GM21528 (cell line): ENCODE measurements around the gene HID1.
"Not testable (repeated sequence)": the region's sequence is repeated elsewhere in the genome, so short reads cannot be mapped to it uniquely, and the experiment has no call there.

Source experiments
- ATAC-seq: cut with Tn5 transposase; IDR thresholded peaks from one replicate; pipeline ENCODE4 v1.9.1; 2021; ENCODE audit warnings: mild to moderate bottlenecking, moderate library complexity; ENCODE audit not compliant: unreplicated experiment, low FRiP score

HID1 gene

DNA sequence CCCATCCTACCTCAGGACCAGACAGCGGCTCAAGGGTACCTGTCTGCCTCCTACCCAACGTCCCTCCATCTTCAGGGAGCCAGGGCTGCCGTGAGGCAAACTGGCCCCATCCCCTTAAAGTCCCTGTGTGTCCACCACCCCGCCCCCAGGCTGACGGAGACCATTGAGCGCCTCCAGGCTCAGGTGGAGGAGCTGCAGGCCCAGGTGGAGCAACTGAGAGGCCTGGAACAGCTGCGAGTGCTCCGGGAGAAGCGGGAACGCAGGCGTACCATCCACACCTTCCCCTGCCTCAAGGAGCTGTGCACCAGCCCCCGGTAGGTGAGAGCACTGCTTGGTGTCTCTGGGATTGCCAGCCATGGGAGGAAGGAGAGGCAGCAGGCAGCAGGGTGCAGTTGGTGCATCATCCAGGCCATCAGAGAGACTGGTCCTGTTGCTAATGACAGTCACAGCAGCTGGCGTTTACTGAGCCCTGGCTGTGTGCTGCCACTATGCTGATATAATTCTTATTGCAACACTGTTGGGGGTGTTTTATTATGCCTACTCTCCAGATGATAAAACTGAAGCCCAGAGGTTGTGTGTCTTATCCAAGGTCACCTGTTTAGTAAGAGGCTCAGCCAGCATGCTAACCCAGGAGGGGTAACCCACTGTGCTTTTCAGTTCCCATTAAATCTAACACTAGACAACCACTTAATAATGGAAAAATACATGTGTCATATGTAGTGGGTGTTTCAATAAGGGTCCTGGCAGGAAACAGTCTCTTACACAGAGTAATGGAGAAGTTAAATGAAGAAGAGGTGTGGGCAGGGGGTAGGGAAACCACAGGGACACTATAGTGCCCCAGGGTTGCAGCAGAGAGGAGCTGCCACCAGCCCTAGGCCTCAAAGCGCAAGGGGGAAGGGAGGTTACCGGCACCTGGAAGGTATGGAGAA, 29.6 kb upstream of the HID1 start:
- ATAC-seq: no peak

DNA sequence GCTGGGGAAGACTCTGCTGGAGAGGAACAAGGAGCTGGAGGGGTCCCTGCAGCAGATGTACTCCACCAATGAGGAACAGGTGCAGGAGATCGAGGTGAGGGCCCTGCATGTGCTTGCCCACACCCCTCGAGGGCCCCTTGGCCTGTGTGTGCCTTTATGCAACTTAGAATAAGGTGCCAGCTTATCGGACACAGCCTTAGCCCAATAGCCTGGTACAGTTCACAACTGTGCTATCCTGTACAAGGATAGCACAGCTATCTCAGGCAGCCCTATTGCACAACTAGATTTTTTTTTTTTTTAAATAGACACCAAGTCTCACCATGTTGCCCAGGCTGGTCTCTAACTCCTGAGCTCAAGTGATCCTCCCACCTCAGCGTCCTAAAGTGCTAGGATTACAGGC, 27.0 kb upstream of the HID1 start:
- no peak for ATAC-seq

DNA sequence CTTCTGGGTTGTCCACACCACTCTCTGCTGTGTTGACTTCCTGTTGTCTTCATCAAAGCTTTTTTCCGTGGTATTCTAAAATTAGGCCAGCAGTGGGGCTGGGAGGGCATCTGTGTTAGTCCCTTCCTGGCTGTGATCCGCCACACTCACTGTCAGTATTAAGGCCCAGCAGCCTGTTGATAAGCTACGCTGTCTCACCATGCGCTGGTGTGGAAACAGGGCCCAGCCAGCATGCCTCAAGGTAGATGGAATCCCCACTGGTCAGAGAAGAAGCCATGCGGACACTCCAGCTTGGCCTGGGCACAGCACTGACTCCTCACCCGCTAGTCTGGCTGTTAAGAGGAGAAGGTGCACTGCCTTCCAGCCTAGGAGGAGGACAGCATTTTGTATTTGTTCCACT, 26.2 kb upstream of the HID1 start:
- ATAC-seq: no peak

DNA sequence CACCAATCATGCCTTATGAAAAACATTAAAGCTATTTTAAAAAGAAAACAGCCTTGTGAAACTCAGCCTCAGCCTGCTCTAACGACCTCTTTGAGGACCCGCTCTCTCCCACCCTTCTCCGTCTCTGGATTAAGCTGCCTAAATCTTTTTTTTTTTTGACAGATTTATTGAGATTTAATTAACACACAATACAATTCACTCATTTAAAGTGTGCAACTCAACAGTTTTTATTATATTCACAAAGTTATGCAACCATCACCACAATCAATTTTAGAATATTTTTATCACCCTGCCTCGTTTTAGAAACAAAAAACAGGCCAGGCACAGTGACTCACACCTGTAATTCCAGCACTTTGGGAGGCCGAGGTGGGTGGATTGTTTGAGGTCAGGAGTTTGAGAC, 23.3 kb upstream of the HID1 start:
- ATAC-seq: no peak

DNA sequence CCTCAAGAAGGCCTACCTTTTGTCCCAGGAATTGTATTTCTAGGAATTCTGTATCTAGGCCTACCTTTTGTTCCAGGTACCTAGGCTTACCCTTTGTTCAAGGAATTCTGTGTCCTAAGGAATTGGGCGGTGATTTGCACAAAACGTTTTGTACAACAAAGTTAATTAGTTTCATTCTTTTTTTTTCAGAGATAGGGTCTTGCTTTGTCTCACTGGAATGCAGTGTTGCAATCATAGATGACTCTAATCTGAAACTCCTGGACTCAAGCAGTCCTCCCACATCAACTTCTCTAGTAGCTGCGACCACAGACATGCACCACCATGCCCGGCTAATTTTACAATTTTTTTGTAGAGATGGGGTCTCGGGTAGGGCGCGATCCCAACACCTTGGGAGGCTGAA, 21.9 kb upstream of the HID1 start:
- ATAC-seq: no peak

DNA sequence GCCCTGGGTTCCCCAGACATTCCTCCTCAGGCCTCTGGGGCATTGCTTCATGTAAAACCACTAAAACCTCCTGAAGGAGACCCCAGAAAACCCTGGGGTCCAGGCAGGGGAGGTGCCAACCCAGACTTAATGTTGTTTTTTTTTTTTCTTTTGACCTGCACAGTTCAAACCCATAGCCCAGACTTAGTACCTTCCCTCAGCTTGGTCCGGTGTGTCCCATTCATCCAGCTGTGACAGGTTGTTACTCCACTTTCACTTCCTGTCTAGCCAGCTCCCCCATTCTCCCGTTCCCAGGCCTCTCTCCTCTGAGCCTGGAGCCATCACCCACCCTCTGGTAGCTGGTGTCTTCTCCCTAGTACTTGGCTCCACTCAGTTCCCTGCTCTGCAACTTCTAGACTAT, 19.7 kb upstream of the HID1 start:
- no peak for ATAC-seq

DNA sequence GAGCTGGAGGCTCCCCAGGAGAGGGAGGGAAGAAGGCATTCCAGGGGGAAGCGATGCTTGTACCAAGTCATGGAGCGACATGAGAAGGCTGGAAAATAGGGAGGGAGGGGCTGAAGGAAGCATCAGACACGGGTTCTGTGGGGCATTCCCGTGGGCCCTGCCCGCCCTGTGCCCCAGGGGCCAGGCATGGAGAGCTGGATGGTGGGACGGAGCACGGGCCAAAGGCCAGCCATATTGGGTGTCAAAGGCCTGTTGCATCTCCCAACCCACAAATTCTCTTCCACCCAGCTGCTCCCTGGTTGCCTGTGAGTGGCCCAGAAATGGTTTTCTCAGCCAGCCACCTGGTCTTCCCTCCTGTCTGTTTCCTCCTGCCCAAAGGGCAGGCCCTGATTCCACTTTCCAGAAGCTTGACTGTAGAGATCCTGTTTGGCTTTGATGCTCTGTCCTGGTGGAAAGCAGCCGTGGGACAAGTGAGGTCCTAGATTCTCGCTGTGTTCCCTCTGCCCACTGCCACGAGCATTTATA, 18.1 kb upstream of the HID1 start:
- no peak for ATAC-seq

DNA sequence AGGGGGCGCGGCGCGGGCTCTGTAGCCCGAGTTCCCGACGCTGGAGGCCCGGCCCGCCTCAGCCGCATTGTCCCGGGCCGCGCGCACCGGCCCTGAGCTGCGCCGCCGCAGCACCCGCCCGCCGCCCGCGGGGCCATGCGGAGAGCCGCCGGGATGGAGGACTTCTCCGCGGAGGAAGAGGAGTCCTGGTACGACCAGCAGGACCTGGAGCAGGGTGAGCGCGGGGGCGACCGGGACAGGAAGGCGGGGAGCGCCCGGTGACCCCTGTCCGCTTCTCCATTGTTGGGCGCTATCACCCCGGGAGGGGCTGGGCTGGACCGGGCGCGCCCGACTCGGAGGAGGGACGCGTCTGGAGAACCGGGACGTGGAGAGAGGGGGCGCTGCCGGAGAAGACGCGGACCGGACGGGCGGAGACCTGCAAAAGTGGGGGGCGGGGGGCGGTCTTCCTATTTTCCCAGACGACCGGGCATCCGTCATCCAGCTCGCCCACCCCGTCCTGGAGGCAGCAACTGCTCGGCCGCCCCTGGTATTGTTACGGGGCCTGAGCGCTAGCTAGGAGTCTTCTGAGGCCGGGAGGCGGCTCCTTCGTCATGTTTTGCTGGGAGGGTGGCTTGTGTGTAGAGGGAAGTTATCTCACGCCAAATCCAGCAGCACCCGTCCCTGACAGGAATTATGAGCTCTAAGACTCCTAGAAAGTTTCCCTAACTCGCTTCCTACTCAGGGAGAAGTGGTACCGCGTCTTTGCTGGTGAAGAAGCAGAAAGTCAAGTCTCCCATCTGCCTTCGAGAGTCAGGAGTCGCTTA, 15.6 kb upstream of the HID1 start:
- ATAC-seq: peak; percentile 39

DNA sequence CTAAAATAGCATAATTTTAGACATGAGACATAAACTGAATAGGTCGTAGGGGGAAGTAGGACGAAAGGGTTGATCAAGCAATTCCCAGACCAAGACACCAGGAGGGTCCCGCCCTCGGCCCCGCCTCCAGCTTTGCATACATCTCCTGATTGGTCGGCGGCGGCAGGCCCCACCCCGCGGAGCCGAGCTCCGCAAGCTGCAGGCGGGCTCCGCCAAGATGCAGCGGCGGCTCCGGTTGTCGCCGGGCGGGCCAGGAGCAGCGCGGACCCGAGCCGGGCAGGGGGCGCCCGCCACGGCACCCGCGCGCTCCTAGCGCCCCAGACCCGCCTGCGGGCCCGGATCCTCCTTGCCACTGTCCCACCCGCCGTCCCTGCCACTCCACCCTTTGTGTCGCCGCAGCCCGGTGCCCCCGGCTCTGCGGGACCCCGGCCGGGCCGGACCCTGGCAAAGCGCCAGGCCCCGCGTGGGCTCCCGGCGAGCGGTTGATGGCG, 14.9 kb upstream of the HID1 start, which contains the start of gene CDR2L:
Gene CDR2L (plus strand): TSS at position 215 of the 491 bp plus-strand sequence. CDS start 412 bp downstream, outside the sequence.
- peak; percentile 86 for ATAC-seq

DNA sequence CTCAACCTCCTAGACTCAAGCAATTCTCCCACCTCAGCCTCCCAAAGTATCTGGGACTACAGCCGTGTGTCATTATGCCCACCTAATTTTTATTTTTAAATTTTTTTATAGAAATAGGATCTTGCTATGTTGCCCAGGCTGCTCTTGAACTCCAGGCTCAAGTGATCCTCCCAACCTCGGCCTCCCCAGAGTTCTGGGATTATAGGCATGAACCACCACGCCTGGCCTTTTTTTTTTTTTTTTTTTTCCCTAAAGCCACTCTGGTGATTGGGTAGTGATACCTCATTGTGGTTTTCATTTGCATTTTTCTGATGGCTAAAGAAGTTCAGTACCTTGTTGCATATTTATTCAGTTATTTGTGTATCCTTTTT, 13.6 kb upstream of the HID1 start:
- ATAC-seq: no peak

DNA sequence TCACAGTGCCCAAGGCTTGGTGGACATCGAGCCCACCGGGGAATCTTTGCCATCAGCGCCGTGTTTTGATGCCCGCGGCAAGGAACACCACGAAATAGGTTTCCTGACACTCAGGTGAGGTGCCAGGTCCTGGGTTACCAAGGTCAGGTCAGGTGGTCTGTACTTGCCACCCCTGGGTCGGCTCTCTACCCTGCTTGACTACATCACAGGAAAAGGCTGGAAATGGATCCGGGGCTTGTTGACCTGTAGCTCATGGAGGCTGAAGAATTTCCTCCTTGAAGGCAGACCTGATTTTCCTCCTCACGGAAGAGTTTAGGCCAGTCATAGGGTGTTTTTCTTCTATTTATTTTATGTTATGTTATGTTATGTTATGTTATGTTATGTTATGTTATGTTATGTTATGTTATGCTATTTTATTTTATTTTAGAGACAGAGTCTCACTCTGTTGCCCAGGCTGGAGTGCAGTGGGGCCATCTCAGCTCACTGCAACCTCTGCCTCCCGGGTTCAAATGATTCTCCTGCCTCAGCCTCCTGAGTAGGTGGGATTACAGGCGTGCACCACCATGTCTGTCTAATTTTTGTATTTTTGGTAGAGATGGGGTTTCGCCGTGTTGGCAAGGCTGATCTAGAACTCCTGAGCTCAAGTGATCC, 10.2 kb upstream of the HID1 start:
- ATAC-seq: not testable (repeated sequence)

DNA sequence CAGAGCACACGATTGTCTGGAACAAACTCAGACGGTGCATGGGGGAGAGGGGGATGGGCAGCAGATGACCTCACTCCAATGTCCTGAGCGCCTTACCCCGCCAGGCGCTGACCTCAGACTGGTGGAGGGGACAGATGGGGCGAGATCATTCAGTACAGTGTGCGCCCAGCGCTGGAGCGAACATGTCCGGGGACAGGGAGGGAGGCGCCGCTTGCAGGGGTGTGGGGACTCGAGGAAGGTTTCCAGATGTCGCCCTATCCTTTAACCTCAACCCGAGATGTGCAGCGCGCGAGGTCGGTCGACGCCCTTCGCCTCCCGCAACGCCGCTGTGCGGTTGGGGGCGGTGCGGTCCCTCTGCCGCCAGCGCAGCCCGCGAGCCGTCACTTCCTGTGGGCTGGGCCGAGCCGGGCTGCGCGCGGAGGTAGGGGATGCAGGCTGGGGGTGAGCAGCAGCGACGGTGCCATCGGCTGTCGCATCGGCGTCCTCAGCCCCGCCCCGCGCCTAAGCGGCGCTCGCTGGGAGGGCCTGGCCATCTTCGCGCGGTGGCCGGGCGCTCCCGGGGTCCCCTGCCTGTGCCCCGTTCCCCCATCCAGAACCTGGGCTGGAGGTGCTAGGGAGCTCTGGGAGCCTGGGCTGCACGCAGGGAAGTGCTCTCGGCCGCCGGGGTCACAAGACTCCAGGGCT, 9.6 kb upstream of the HID1 start:
- ATAC-seq: no peak

DNA sequence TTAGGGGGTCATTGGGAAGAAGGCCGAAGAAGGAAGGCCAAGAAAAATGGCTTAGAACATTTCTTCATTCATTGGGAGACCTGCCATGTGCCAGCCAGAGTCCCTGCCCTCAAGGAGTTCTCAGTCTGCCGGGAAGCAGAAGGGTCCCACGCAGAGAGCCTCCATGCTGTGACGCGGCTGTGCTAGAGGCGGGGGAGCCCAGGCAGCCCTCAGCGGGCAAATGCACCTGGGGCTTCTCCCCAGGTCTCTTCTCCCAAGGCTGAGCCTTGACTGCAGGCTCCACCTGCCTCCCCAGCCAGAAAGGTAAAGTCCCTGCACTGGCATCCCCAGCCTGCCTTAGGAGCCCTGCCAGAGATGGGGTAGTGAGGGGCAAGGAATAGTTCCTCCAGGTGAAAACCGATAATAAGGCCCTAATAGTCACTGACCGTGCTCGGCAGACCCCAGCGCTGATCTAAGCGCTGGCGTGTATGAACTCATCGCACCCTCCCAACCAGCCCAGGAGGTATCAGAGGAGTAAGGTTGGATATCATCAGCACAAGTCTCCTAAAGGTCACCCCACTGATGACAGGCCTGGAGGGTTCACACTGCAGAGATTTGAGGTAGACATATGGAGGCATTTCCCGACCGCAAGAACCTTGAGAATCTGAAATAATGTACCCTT, 8.9 kb upstream of the HID1 start:
- ATAC-seq: no peak

DNA sequence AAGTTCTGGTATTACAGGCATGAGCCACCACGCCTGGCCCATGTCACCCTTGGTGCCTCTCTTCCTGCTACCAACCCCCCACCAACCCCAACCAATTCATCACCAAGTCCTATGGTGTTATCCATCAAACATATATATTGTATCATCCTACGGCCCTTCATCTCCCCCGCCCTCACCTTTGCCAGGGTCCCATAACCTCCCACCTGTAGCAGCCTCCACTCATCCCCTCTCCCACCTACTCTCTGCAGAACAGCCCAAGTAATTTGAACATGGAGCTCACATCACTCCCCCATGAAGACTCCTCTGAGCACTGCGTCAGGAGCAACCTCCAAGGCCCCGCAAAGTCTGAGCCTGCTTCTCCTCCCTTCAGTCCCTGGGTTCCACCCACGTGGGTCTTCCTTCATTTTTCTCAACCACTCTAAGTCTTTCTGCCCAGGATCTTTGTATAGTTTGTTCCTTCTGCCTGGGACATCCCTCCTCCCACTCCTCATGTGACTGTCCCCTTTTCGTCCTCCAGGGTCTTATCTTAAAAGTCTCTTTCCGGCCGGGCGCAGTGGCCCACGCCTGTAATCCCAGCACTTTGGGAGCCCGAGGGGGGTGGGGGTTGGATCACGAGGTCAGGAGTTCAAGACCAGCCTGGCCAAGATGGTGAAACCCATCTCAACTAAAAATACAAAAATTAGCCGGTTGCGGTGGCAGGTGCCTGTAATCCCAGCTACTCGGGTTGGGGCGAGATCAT, 7.0 kb upstream of the HID1 start:
- no peak for ATAC-seq

DNA sequence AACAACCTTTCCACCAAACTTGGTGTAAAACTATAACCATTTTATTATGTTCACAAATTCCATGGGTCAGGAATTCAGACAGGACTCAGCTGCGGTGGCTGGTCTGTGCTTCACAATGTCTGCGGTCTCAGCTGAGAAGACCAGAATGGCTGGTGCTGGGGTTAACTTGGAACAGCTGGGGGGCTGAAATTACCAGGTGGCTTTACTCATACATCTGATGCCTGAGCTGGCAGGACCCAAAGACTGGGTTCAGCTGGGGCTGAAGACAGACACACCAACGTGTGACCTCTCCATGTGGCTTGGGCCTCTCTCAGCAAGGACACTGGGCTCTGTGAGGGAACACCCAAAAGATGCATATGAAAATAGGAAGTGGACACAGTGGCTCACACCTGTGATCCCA, 5.7 kb upstream of the HID1 start:
- no peak for ATAC-seq

DNA sequence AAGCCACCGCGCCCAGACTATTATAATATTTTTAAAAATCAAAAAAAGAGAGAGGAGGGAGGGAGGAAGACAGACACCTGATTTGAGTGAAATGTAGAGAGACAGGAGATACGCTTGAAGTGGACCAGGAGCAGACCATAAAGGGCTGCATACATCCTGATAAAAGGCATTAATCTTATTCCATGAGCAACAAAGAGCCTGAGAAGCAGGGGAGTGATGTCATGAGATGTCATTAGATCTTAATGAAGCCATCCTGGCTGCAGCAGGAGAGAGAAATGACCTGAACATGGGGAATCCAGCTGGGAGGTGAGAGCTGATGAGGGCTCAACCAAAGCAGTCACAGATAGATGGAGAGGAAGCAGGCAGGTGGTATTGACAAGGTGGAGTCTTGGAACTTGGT, 5.2 kb upstream of the HID1 start:
- no peak for ATAC-seq

DNA sequence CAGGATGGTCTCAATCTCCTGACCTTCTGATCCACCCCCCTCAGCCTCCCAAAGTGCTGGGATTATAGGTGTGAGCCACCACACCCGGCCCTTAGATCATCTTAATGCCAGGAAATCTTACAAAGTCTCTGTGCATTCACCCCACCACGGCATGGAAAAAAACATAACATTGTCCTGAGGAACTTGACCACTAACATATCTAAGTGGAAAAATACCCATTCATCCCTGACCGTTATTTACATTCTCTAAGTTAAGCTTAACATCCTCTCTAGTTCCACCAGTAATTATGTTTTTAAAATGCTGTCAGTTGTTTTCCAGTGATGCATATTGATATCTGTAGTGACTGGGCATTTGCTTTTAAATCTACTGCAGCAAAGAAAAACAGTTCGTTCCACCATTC, 3.4 kb upstream of the HID1 start:
- no peak for ATAC-seq

DNA sequence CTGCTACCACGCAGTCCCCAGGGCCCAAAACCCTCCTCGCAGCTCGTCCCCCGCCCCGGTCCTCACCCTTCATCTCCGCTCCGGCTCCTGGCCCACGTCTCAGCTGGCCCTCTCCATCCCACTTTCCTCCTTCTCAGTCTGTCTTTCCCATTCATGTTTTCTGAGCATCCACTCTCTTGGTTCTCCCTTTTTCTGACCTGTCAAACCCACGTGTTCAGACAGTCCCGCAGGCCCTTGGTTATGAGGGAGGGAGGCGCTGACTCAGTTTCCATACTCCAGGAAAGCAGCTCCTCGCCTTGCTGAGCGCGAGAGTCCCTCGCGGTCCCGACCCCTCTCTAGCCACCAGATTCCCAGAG, 392 bp upstream of the HID1 start:
- ATAC-seq: no peak

DNA sequence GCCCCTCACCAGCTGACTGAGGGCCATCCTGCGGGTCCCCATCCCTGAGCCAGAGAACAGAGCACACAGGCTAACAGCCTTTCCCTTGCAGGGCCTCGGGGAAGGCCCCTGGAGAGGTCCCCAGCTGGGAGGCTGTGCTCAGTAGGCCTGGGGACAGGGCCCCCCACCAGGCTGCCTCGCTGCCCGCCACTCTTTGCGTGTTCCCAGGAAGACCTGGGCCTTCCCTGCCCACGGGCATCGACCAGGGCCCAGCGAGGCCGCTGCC, 785 bp downstream of the HID1 start:
- no peak for ATAC-seq
